Activated CD8-positive, alpha-beta memory T cell treated with anti-CD3 and anti-CD28 coated beads, Interleukin-2, amount 10 ng/mL, durations not matched to agents 7 days and 5 days (primary cell): Measurements from ENCODE around the gene SH3RF2. TPM values are rescaled to one million over a fixed set of nuclear protein-coding genes. Genes with fewer than 3 reads are reported as not detected.

Experiments
- ATAC-seq: fragments of 150-1000 bp; cut with Tn5 transposase; one replicate; pipeline ENCODE4 v1.10.0; 2021; ENCODE audit warnings: moderate library complexity
- CTCF ChIA-PET: fragments of 350-600 bp; sonication (Branson Sonifier 250); formaldehyde crosslinking; loops from one replicate; lab custom pipeline; 2021; ENCODE audit warnings: antibody characterized with exemption; lab: Charles Lee
- DNase-seq: peaks from one replicate; pipeline ENCODE4 v3.0.0-alpha.2; 2020
- H3K27ac Mint-ChIP-seq: one replicate; pipeline ENCODE4 v1.8.0; 2021; ENCODE audit warnings: mild to moderate bottlenecking, mixed read lengths
- H3K27me3 Mint-ChIP-seq: one replicate; pipeline ENCODE4 v1.8.0; 2021; ENCODE audit warnings: mixed read lengths
- H3K36me3 Mint-ChIP-seq: one replicate; pipeline ENCODE4 v1.8.0; 2021; ENCODE audit warnings: mild to moderate bottlenecking, mixed read lengths
- H3K4me1 Mint-ChIP-seq: one replicate; pipeline ENCODE4 v1.8.0; 2021; ENCODE audit warnings: mixed read lengths
- H3K4me3 Mint-ChIP-seq: one replicate; pipeline ENCODE4 v1.8.0; 2021; ENCODE audit warnings: mild to moderate bottlenecking, moderate library complexity, mixed read lengths
- H3K9me3 Mint-ChIP-seq: one replicate; pipeline ENCODE4 v1.8.0; 2022; ENCODE audit warnings: low read depth, mixed read lengths
- total RNA-seq, 2 experiments: library from RNA; stranded (reverse); gene quantifications; one replicate each; pipeline ENCODE4 v1.2.3, GENCODE V29; 2021

SH3RF2 gene
- total RNA-seq, 2 experiments from 2014 or later, result 0.12 TPM; not detected in 1

- CTCF ChIA-PET, result no interaction called here
- DNase-seq (no peak), ATAC-seq (no peak)
- Mint-ChIP-seq H3K9me3 (no peaks in the 10 kb centered on the region), H3K36me3 (no peaks in the 10 kb centered on the region), H3K27me3 (peaks cover 3% of the 10 kb centered on the region), H3K4me1 (no peaks in the 10 kb centered on the region), H3K27ac (no peak overlapping the region), H3K4me3 (no peak overlapping the region)
Observed at GRCh38 chr5:145912019-145912418, 24.4 kb upstream of the SH3RF2 start.

- no peak overlapping the region for H3K4me3 Mint-ChIP-seq
- H3K9me3 Mint-ChIP-seq, result no peaks in the 10 kb centered on the region
- CTCF ChIA-PET, result no interaction called here
- ATAC-seq (no peak), DNase-seq (no peak)
- H3K27me3 Mint-ChIP-seq, result peaks cover 3% of the 10 kb centered on the region
- H3K36me3 Mint-ChIP-seq, result no peaks in the 10 kb centered on the region
- no peaks in the 10 kb centered on the region for H3K4me1 Mint-ChIP-seq
- no peak overlapping the region for H3K27ac Mint-ChIP-seq
Observed at GRCh38 chr5:145912594-145912993, 23.8 kb upstream of the SH3RF2 start.

GRCh38 chr5:145913701-145914100 is 22.7 kb upstream of the SH3RF2 start:
- Mint-ChIP-seq H3K4me1 (no peaks in the 10 kb centered on the region), H3K27me3 (peaks cover 3% of the 10 kb centered on the region), H3K4me3 (no peak overlapping the region), H3K27ac (no peak overlapping the region), H3K9me3 (no peaks in the 10 kb centered on the region), H3K36me3 (no peaks in the 10 kb centered on the region)
- DNase-seq (no peak), ATAC-seq (no peak)
- CTCF ChIA-PET, result no interaction called here

- Mint-ChIP-seq H3K36me3 (no peaks in the 10 kb centered on the region), H3K27ac (no peak overlapping the region), H3K4me3 (no peak overlapping the region), H3K4me1 (no peaks in the 10 kb centered on the region), H3K9me3 (no peaks in the 10 kb centered on the region), H3K27me3 (no peaks in the 10 kb centered on the region)
- DNase-seq (no peak), ATAC-seq (no peak)
- CTCF ChIA-PET, result no interaction called here
Observed at GRCh38 chr5:145915970-145916638, 20.3 kb upstream of the SH3RF2 start.

- H3K9me3 Mint-ChIP-seq, result no peaks in the 10 kb centered on the region
- peaks cover 2% of the 10 kb centered on the region for H3K27me3 Mint-ChIP-seq
- H3K27ac Mint-ChIP-seq, result no peak overlapping the region
- no peaks in the 10 kb centered on the region for H3K36me3 Mint-ChIP-seq
- CTCF ChIA-PET, result no interaction called here
- H3K4me1 Mint-ChIP-seq, result no peaks in the 10 kb centered on the region
- ATAC-seq (no peak), DNase-seq (no peak)
- H3K4me3 Mint-ChIP-seq, result no peak overlapping the region
Observed at GRCh38 chr5:145917288-145917687, 19.1 kb upstream of the SH3RF2 start.

GRCh38 chr5:145918397-145918796 is 18.0 kb upstream of the SH3RF2 start:
- CTCF ChIA-PET, result no interaction called here
- peaks cover 3% of the 10 kb centered on the region for H3K27me3 Mint-ChIP-seq
- no peak overlapping the region for H3K4me3 Mint-ChIP-seq
- H3K36me3 Mint-ChIP-seq, result no peaks in the 10 kb centered on the region
- ATAC-seq, result no peak
- no peak for DNase-seq
- H3K9me3 Mint-ChIP-seq, result no peaks in the 10 kb centered on the region
- no peak overlapping the region for H3K27ac Mint-ChIP-seq
- no peaks in the 10 kb centered on the region for H3K4me1 Mint-ChIP-seq

DNA sequence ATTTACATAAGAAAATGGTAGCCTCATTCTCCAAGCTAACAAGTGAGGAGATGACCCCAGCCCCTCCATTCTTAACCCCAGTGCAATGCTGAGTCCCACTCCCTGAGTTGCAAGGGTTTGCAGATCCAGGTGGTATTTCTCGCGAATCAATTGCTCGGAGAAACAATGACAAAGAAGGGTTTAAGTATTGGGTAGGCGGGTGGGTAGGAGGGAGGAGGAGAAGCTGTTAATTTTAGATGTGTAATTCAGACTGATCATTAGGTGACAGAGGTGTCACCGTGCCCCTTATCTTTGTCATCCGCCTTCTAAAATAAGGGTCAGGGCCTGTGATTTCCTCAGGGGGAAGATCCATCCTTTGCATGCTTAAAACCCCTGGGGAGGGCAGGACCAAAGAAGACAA is 17.0 kb upstream of the SH3RF2 start:
- CTCF ChIA-PET, result no interaction called here
- no peak overlapping the region for H3K27ac Mint-ChIP-seq
- peaks cover 3% of the 10 kb centered on the region for H3K27me3 Mint-ChIP-seq
- H3K4me3 Mint-ChIP-seq, result no peak overlapping the region
- no peaks in the 10 kb centered on the region for H3K36me3 Mint-ChIP-seq
- no peaks in the 10 kb centered on the region for H3K4me1 Mint-ChIP-seq
- DNase-seq (no peak), ATAC-seq (no peak)
- H3K9me3 Mint-ChIP-seq, result no peaks in the 10 kb centered on the region

- DNase-seq (no peak), ATAC-seq (no peak)
- CTCF ChIA-PET, result no interaction called here
- H3K4me3 Mint-ChIP-seq, result no peak overlapping the region
- peaks cover 3% of the 10 kb centered on the region for H3K27me3 Mint-ChIP-seq
- H3K27ac Mint-ChIP-seq, result no peak overlapping the region
- H3K36me3 Mint-ChIP-seq, result no peaks in the 10 kb centered on the region
- no peaks in the 10 kb centered on the region for H3K4me1 Mint-ChIP-seq
- H3K9me3 Mint-ChIP-seq, result no peaks in the 10 kb centered on the region
Observed at GRCh38 chr5:145920542-145921210, 15.7 kb upstream of the SH3RF2 start.

DNA sequence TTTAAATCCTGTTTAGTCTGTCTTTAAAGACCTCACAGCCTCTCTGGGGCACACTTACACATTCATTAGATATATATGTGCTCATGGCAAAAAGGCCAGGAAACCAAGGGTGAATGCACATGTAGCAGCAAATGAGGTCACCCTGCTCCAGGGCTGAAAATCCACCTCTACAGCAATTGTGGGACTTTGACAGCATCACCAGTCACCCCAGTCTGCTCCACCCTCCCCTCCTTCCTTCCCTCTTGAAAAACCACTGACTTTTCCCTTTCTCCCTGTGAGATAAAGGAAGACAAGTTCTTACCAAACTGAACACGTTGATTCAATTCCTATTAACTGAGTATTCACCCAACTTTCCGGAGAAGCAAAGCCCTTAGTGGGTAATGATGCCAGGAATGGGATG is 15.2 kb upstream of the SH3RF2 start:
- H3K9me3 Mint-ChIP-seq, result no peaks in the 10 kb centered on the region
- DNase-seq, result no peak
- peaks cover 3% of the 10 kb centered on the region for H3K4me1 Mint-ChIP-seq
- H3K4me3 Mint-ChIP-seq, result no peak overlapping the region
- peaks cover 3% of the 10 kb centered on the region for H3K27me3 Mint-ChIP-seq
- H3K36me3 Mint-ChIP-seq, result no peaks in the 10 kb centered on the region
- ATAC-seq, result no peak
- CTCF ChIA-PET, result no interaction called here
- H3K27ac Mint-ChIP-seq, result no peak overlapping the region

- H3K36me3 Mint-ChIP-seq, result no peaks in the 10 kb centered on the region
- DNase-seq (no peak), ATAC-seq (no peak)
- H3K4me1 Mint-ChIP-seq, result peaks cover 3% of the 10 kb centered on the region
- H3K9me3 Mint-ChIP-seq, result no peaks in the 10 kb centered on the region
- H3K4me3 Mint-ChIP-seq, result no peak overlapping the region
- CTCF ChIA-PET, result no interaction called here
- H3K27ac Mint-ChIP-seq, result no peak overlapping the region
- peaks cover 3% of the 10 kb centered on the region for H3K27me3 Mint-ChIP-seq
Observed at GRCh38 chr5:145922059-145922458, 14.3 kb upstream of the SH3RF2 start.

GRCh38 chr5:145923405-145923804 is 13.0 kb upstream of the SH3RF2 start:
- Mint-ChIP-seq H3K4me1 (peaks cover 3% of the 10 kb centered on the region), H3K36me3 (no peaks in the 10 kb centered on the region), H3K9me3 (no peaks in the 10 kb centered on the region), H3K27me3 (peaks cover 3% of the 10 kb centered on the region), H3K27ac (no peak overlapping the region), H3K4me3 (no peak overlapping the region)
- no peak for DNase-seq
- no peak for ATAC-seq
- CTCF ChIA-PET, result no interaction called here

GRCh38 chr5:145924849-145925248 is 11.5 kb upstream of the SH3RF2 start:
- no peak overlapping the region for H3K4me3 Mint-ChIP-seq
- no peak for ATAC-seq
- no peaks in the 10 kb centered on the region for H3K36me3 Mint-ChIP-seq
- no peaks in the 10 kb centered on the region for H3K9me3 Mint-ChIP-seq
- H3K27ac Mint-ChIP-seq, result no peak overlapping the region
- CTCF ChIA-PET, result no interaction called here
- DNase-seq, result no peak
- H3K4me1 Mint-ChIP-seq, result peaks cover 3% of the 10 kb centered on the region
- peaks cover 6% of the 10 kb centered on the region for H3K27me3 Mint-ChIP-seq

GRCh38 chr5:145925353-145925752 is 11.0 kb upstream of the SH3RF2 start:
- no peak for ATAC-seq
- no peaks in the 10 kb centered on the region for H3K36me3 Mint-ChIP-seq

GRCh38 chr5:145925803-145926202 is 10.6 kb upstream of the SH3RF2 start:
- CTCF ChIA-PET, result no interaction called here
- no peak for ATAC-seq
- DNase-seq, result no peak
- H3K36me3 Mint-ChIP-seq, result no peaks in the 10 kb centered on the region
- no peak overlapping the region for H3K4me3 Mint-ChIP-seq
- peaks cover 9% of the 10 kb centered on the region for H3K27me3 Mint-ChIP-seq
- H3K4me1 Mint-ChIP-seq, result peaks cover 3% of the 10 kb centered on the region
- no peaks in the 10 kb centered on the region for H3K9me3 Mint-ChIP-seq
- no peak overlapping the region for H3K27ac Mint-ChIP-seq

More at GRCh38 chr5:145925353-145925752, 11.0 kb upstream of the SH3RF2 start:
- peaks cover 6% of the 10 kb centered on the region for H3K27me3 Mint-ChIP-seq
- no peak overlapping the region for H3K27ac Mint-ChIP-seq
- no peak for DNase-seq
- H3K4me1 Mint-ChIP-seq, result peaks cover 3% of the 10 kb centered on the region
- H3K9me3 Mint-ChIP-seq, result no peaks in the 10 kb centered on the region
- CTCF ChIA-PET, result no interaction called here
- no peak overlapping the region for H3K4me3 Mint-ChIP-seq
